IPS DF 19.7 (cell line): Measurements from ENCODE around the gene PDXP.

ENCODE experiments used
- DNase-seq: peaks from one replicate; pipeline ENCODE4 v3.0.0-alpha.2; 2013; ENCODE audit warnings: low read depth, low spot score

PDXP gene

DNA sequence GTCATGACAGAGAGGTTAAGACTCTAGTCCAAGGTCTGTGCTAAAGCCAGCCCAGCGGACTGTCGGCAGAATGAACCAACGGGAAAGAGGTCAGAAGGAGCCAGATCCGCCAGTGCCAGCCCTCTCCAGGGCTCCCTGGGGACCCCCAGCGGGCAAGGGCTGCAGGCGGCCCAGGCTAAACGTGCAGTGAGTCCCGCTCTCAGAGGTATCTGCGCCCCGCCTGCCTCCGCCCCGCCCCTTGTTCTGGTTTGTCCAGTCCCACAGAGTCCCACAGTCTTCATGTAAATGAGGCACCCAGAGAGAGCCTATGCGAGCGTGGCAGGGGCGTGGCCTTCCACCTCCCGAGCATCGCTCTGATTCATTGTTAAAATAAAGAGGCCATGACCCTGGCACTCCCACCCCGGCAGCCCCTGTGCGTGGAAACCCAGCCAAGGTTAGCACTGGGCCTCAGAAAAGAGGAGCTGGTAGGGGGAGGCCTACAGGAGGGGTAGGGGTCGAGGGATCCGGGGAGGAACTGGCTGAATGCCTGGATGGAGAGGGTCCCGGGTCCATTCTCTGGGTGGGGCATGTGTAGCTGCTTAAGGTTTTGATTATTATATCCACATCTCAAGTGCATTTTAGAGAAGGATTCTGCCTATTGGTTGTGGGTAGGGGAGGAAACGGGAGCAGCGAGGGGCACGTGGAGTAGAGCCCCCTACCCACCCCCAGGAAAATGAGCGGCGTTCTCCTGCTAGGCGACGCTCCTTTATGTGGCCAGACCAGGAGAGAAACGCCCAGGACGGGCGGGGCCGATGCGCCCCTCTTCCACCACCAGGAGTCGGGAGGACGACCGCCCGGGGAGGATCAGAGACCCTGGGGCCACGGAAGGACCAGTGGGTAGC lies 38.4 kb downstream of the PDXP start, which contains the start of gene TRIOBP:
TSS of gene TRIOBP (plus strand) at position 392 of the 881 bp plus-strand sequence. CDS start 4,318 bp downstream, outside the sequence.
- DNase-seq = peak; percentile 93

DNA sequence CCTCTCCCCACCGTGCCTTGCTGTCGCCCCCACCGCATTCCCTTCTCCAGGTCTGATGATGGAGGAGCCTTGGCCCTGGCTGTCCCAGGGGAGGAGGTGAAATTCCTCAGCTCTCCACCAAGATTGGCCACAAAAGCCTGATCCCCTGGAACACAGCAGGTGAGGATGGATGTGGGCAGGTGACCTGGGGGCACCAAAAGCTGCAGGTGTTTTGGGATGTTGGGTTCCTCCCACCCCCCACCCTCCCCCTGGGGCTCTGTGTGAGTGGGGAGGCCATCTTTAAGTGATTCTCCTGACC lies 39.0 kb downstream of the PDXP start:
- no peak for DNase-seq

DNA sequence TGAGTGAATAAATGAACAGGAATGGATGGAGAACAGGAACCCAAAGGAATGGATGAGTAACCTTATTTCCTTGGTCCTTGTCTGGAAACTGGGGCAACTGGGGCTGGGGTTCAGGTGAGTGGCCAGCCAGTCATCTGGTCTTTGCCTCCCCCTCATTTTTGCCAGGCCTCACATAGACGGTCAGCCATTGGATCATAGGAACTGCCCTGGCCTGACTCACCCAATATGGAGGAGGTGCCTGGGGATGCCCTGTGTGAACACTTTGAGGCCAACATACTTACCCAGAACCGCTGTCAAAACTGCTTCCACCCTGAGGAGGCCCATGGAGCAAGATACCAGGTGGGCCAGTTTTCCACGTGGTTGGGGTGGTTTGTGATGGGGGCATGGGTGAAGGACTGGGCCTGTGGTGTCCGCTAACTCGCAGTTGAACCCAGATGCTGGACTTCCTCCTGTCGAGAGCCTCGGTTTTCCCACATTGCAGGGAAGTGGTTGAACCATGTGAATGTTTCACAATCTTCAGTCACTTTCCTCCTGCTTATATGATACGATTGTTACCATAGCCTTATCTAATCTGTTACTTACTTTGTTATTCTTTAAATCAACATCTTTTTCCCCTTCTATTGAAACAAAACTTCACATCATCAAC lies 42.7 kb downstream of the PDXP start:
- no peak for DNase-seq

GRCh38 chr22:37703906-37704305 lies 45.4 kb downstream of the PDXP start:
- DNase-seq = no peak

GRCh38 chr22:37704645-37705044 lies 46.1 kb downstream of the PDXP start:
- no peak for DNase-seq

DNA sequence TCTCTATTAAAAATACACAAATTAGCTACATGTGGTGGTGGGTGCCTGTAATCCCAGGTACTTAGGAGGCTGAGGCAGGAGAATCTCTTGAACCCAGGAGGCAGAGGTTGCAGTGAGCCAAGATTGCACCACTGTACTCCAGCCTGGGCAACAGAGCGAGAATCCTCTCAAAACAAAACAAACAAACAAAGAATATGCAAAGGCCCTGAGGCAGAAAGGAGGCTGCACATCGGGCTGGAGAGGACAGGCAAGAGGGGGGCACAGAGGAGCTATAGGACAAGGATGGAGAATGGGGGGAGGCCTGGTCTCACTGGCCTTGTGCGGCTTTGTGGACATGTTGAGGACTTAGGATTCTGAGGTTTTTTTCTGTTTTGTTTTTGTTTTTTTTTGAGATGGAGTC lies 46.7 kb downstream of the PDXP start:
- no peak for DNase-seq

DNA sequence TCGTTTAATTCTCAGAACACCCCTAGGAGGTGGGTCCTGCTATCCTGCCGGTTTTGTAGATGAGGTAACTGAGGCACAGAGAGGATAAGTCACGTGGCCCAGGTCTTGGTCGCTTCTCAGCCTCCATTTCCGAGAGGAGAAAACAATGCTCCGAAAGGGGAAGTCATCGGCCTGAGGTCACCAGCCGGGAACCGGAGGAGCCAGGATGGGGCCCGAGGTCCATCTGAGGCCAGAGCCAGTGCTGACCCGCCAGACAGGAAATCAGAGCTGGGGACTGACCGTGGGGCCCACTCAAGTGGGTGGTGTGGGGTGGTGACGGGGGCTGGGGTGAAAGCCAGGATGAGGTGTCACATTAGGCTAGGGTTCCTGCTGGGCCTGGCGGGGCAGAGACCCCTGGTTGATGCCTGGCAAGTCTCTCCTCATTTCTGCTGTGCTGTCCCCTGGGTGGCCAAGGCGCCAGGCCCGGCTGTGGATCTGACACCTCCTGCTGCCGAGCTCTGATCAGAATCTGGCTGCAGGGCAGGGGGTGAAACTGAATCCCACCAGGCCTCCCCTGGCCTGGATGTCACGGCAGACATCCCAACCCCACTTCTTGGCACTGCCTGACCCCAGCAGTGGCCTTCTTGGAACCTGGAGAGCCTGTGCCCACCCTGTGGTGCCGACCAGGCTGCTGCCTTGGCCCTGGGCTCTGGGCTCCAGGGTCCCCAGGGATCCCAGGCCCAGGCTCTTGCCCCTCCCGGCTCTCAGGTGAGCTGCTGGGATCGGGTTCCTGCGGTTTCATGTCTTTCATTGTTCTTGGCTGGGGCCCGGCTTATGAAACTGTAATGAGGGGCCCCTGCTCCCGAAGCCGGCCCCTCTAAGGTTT lies 50.3 kb downstream of the PDXP start:
- no peak for DNase-seq

DNA sequence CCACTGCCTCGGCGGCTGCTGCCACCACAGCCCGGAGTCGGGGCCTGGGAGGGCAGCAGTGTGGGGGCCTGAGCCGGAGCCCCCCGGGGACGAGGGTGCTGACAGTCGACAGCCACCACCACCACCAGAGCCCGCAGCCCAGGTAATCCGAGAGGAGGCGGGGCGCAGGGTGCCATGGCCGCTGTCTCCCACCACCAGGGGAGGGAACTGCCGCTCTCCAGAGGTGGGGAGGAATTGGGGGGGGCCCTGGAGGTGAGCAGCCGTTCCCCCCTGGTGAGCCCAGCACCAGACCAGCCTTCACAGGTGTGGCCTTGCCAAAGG lies 50.9 kb downstream of the PDXP start:
- no peak for DNase-seq

DNA sequence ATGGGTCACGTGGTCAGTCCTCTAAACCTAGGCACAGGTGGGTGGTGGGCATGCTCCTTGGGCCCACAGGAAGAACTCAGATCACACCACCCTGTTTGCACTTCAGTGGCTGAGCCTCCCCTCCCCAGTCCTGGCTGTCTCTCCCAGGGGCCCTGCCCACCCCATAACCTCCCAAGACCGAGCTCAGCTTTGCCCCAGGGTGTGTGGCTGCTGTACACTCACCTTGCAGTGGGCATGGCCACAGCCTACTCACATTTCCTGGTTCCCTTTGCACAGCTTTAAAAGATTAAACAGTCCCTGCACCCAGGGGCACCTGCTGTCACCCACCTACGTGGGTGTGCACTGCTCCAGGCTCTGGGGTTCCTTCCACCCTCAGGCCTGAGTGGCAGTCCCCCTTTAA lies 52.2 kb downstream of the PDXP start:
- DNase-seq = no peak

GRCh38 chr22:37711490-37711889 lies 53.0 kb downstream of the PDXP start:
- DNase-seq = no peak

GRCh38 chr22:37713761-37714160 lies 55.2 kb downstream of the PDXP start:
- no peak for DNase-seq

GRCh38 chr22:37714634-37715033 lies 56.1 kb downstream of the PDXP start:
- no peak for DNase-seq

- no peak for DNase-seq
Observed at GRCh38 chr22:37715760-37716159, 57.2 kb downstream of the PDXP start.
